Measurements from ENCODE around the gene FIGLA. TPM values are rescaled to one million over a fixed set of nuclear protein-coding genes. Genes with fewer than 3 reads are reported as not detected.

The FIGLA gene
- polyA plus RNA-seq, 6 donors from 2014 or later: not detected

Other genes with a start within 250 kb of the FIGLA start
- not detected for gene TGFA, start 236.8 kb downstream of the FIGLA start, polyA plus RNA-seq (ENCODE audit: low read depth in 6 of 6)
- gene ADD2, start 22.4 kb downstream of the FIGLA start, polyA plus RNA-seq (ENCODE audit: low read depth in 6 of 6): 10 to 100 TPM in 2 of 6 donors, 1 to 10 TPM in 4; 1.9 to 12.5 (median 4.9) TPM
- not detected for gene CLEC4F, start 30.0 kb upstream of the FIGLA start, polyA plus RNA-seq (ENCODE audit: low read depth in 6 of 6)
- gene CD207, start 45.2 kb upstream of the FIGLA start, polyA plus RNA-seq (ENCODE audit: low read depth in 6 of 6): not detected
- gene VAX2, start 109.9 kb upstream of the FIGLA start, polyA plus RNA-seq (ENCODE audit: low read depth in 6 of 6): not detected
- gene ATP6V1B1, start 145.3 kb upstream of the FIGLA start, polyA plus RNA-seq (ENCODE audit: low read depth in 6 of 6): not detected
- gene ANKRD53, start 188.0 kb upstream of the FIGLA start, polyA plus RNA-seq (ENCODE audit: low read depth in 6 of 6): not detected
- gene TEX261, start 204.2 kb upstream of the FIGLA start, polyA plus RNA-seq (ENCODE audit: low read depth in 6 of 6): 10 to 100 TPM; 22.5 to 39.2 (median 31.4) TPM

Data from naive B cell (primary cell).